T-helper 1 cell treated with Interleukin-12 subunit alpha and Interleukin-12 subunit beta and Interleukin-4 antibody, amounts not matched to agents 30 μg/mL and 1 μg/mL, for 36 hours (primary cell): ENCODE data around the gene PLEKHM2.

Source experiments
- H3K27ac Mint-ChIP-seq: one replicate; pipeline ENCODE4 v1.8.0; 2021; ENCODE audit warnings: mild to moderate bottlenecking, mixed read lengths
- H3K27me3 Mint-ChIP-seq: one replicate; pipeline ENCODE4 v1.8.0; 2021; ENCODE audit warnings: low read depth, mixed read lengths
- H3K36me3 Mint-ChIP-seq: one replicate; pipeline ENCODE4 v1.8.0; 2021; ENCODE audit warnings: low read depth, mixed read lengths
- H3K4me1 Mint-ChIP-seq: one replicate; pipeline ENCODE4 v1.8.0; 2021; ENCODE audit warnings: low read depth, mixed read lengths
- H3K4me3 Mint-ChIP-seq: one replicate; pipeline ENCODE4 v1.8.0; 2021; ENCODE audit warnings: mild to moderate bottlenecking, moderate library complexity, mixed read lengths
- H3K9me3 Mint-ChIP-seq: one replicate; pipeline ENCODE4 v1.8.0; 2021; ENCODE audit warnings: mixed read lengths

Gene PLEKHM2

DNA sequence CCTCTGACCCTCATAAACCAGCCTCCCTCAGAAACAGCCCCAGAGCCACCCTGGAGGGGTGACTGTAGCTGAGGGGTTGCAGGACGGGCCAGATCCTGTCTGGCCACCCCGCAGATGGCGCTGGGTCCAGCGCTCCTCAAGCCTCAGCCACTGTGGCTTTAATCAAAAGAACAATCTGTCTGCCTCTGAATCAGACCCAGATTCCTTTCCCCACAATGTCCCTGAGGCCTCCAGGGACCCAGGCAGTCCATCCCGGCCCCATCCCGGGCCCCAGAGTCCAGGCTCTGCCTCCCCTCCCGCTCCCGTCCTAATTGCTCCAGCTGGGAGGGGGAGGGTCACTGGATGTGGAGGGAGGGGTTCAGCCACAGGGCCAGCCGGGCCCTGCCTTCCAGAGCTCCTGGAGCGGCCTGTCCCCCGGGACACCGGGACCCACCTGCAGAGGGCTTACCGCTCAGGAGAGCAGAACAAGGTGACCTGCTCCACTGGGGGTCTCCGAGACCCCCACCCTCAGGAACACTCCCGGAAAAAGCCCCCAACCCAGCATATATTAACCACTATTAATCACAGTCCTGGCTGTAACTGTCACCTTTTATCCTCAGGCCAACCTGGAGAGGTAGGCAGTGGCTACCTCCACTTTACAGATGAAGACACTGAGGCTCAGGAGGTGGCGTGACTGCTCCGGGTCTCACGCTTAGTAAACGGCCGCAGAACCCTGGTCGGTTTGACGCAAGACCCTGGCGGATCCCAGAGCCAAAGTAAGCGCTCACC lies 73.6 kb downstream of the PLEKHM2 start:
- Mint-ChIP-seq H3K27ac (no peak overlapping the region), H3K36me3 (no peaks in the 10 kb centered on the region), H3K27me3 (peaks cover 64% of the 10 kb centered on the region), H3K4me1 (peaks cover 8% of the 10 kb centered on the region), H3K4me3 (peak overlapping the region; percentile 21), H3K9me3 (no peaks in the 10 kb centered on the region)

DNA sequence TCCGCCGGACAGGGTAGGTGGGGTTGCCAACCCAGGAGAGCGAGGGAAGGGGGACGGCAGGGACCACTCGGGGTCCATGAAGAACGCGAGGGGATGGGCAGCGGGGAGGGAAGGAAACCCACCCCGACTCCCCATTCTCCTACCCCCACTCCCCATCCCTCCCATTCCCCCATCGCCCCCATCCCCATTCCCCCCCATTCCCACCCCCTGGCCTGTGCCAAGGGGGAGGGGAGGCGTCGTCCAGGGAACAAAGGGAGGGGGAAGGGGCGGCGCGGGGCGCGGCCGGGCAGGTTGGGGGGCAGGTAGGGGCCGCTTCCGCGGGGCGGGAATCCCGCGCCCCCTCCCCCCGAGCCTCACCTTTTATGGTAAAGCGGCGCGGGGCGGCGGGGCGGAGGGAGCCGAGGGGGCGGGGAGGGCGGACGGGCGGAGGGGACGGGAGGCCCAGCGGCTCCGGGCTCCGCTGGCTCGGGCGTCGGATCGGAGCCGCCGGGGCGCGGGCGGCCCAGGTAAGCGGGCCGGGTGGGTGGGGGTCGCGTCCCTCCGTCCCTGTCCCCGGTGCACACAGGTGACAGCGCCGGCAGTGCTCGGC lies 74.3 kb downstream of the PLEKHM2 start, which contains the start of gene FBLIM1:
FBLIM1 (plus strand) TSS at position 453 of the 589 bp plus-strand sequence. CDS start 6,189 bp downstream, outside the sequence.
- Mint-ChIP-seq H3K9me3 (no peaks in the 10 kb centered on the region), H3K36me3 (no peaks in the 10 kb centered on the region), H3K27ac (no peak within 1 kb of the TSS), H3K4me3 (peak within 1 kb of the TSS; percentile 21), H3K4me1 (peaks cover 8% of the 10 kb centered on the region), H3K27me3 (peaks cover 66% of the 10 kb centered on the region)

DNA sequence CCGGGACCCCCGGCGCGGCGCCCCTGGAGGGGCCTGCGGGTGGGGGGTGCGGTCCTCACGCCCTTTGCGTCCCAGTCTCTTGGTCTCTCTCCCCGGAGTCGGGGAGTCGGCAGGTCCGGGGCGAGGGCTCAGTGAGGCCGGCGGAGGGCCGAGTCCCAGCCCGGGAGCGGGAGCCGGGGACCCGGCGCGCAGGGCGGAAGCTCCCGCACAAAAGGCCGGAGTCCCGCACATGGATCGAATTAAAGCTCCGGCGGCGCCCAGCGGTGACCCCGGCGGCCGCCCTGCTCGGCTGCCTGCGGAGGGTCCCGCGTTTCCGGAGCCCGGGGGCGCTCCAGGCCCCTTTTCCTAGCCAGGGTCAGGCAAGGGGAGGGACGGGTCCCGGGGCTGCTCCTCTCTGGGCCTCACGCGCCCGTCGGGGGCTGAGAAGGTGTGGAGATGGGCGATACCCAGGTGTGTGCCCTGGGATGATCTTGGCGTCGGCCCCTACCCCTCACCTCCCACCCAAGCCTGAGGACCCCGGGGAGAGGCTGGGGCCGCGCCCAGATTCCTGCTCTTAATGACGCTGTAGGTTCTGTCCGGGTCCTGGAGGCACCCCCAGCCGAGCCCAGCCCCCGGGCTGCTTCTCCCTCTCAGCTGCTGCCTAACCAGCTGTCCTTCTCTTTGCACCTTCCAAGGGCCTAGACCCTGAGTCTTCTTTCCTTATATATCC lies 75.0 kb downstream of the PLEKHM2 start:
- Mint-ChIP-seq H3K9me3 (no peaks in the 10 kb centered on the region), H3K4me3 (no peak overlapping the region)

DNA sequence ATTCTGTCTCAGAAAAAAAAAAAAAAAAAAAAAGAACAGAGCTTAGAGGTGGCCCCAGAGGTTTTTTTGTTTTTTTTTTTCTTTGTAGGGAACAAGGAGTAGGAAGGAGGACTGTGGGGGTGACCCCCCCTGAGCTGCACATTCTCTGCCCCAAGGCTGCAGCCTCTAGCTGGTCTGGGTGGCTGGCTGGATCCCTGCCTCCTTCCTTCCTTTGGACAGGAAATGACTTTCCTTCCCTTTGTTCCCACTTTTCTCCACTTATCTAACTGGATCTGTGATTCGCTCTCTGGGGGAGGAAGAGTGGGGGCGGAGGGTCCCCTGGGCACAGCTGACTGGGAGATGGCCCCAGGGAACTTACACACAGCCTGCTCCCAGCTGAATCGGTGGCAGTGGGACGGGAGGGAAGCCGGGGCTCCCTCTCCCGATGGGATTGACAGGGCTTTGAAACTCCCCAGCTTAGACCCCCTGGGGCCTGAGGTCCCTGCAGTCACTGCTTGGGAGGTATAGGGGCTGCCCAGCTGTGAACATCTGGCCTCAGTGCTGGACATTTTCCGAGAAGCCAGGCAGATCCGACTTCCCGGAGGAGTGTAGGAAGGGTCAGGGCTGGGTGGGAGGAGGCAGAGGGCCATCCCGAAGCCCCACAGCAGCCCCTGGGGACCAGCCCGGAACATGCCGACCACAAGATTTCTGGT lies 76.5 kb downstream of the PLEKHM2 start:
- no peak overlapping the region for H3K4me3 Mint-ChIP-seq
- no peak overlapping the region for H3K27ac Mint-ChIP-seq
- H3K9me3 Mint-ChIP-seq, result no peaks in the 10 kb centered on the region
- no peaks in the 10 kb centered on the region for H3K36me3 Mint-ChIP-seq
- peaks cover 63% of the 10 kb centered on the region for H3K27me3 Mint-ChIP-seq
- peaks cover 8% of the 10 kb centered on the region for H3K4me1 Mint-ChIP-seq

More for the DNA sequence above, 75.0 kb downstream of the PLEKHM2 start:
- no peak overlapping the region for H3K27ac Mint-ChIP-seq
- peaks cover 8% of the 10 kb centered on the region for H3K4me1 Mint-ChIP-seq
- H3K27me3 Mint-ChIP-seq, result peaks cover 67% of the 10 kb centered on the region
- no peaks in the 10 kb centered on the region for H3K36me3 Mint-ChIP-seq

DNA sequence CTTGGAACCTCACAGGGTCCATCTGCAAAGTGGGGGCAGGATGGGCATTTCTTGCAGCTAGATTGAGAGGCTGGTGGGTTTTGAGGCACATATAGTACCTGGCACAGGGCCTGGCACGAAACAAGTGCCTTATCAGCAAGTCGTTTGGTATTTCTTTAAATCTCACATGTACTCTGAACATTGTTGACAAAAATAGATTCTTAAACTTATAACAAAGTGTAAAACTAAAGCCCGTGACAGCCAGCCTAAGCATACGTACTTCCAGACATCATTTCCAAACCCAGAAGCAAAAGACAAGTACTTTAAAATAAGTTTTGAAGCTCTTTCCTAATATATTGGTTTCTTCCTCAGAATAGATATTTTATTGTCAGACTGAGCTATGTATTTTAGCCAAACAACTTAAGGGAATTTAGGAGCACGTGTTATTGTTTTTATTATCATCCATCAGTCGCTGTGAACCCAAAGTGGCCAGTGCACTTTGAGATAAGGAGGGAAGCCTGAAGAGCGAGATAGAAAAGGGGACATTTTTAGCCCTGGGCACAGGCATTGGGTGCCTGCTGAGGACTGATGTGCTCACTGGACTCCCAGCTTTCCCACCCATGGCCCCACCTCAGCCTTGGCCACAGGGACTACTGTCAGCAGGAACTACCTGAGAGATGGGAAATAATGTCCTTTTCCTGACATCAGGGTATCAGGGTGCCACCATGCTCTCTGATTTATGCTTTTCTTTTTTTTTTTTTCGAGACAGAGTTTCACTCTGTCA lies 77.4 kb downstream of the PLEKHM2 start:
- H3K27ac Mint-ChIP-seq, result no peak overlapping the region
- H3K36me3 Mint-ChIP-seq, result no peaks in the 10 kb centered on the region
- peaks cover 3% of the 10 kb centered on the region for H3K4me1 Mint-ChIP-seq
- peaks cover 54% of the 10 kb centered on the region for H3K27me3 Mint-ChIP-seq
- H3K4me3 Mint-ChIP-seq, result no peak overlapping the region
- no peaks in the 10 kb centered on the region for H3K9me3 Mint-ChIP-seq

DNA sequence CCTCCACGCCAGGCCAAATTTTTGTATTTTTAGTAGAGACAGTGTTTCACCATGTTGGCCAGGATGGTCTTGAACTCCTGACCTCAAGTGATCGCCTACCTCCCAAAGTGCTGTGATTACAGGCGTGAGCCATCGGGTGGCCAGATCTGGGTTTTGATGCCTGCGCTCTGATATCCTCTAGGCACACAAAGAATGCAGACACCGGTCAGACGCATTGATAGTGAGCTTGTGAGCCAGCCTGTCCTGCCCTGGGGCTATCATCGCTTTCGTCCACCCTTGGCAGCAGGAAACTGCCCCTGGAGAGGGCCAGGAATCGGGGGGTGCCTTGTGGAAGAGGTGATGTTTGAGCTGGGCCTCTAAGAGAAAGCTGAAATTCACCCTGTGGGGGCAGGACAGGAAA lies 78.4 kb downstream of the PLEKHM2 start:
- Mint-ChIP-seq H3K4me3 (no peak overlapping the region), H3K27ac (no peak overlapping the region), H3K9me3 (no peaks in the 10 kb centered on the region), H3K36me3 (no peaks in the 10 kb centered on the region), H3K4me1 (peaks cover 3% of the 10 kb centered on the region), H3K27me3 (peaks cover 44% of the 10 kb centered on the region)

DNA sequence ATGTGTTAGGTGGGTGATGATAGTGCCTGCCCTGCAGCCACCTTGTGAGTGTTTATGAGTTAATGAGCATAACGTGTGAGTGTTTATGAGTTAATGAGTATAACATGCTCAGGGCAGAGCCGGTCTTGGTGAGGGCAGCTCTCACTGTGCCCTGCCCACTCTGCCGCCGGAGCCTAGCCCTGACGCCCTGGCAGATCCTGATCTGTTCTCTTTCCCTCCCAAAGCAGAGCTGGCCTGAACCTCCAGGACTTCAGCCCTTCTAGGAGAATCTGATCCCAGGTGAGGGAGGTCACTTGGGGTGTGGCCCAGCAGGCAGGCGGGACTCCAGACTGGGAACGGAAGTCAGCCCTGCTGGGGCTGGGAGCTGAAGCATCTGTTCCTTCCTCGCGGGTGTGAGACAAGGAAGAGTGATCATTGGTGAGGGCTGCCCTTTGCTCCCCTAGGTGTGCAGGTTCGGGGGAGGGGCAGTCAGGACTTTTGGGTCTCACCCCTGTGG lies 80.2 kb downstream of the PLEKHM2 start:
- Mint-ChIP-seq H3K36me3 (no peaks in the 10 kb centered on the region), H3K9me3 (no peaks in the 10 kb centered on the region), H3K4me3 (no peak overlapping the region), H3K27me3 (peaks cover 40% of the 10 kb centered on the region), H3K27ac (no peak overlapping the region), H3K4me1 (no peaks in the 10 kb centered on the region)

DNA sequence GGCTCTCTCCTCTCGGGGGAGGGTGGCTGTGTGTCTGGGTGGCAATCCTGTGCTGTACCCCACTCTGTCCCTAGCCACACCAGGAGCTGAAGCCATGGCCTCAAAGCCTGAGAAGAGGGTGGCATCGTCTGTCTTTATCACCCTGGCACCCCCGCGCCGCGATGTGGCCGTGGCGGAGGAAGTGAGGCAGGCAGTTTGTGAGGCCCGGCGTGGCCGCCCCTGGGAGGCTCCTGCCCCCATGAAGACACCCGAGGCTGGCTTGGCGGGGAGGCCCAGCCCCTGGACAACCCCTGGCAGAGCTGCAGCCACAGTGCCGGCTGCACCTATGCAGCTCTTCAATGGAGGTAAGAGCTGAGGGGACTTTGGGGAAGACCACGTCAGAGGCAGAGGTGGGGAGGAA lies 80.8 kb downstream of the PLEKHM2 start:
- Mint-ChIP-seq H3K27ac (no peak overlapping the region), H3K27me3 (peaks cover 34% of the 10 kb centered on the region), H3K9me3 (no peaks in the 10 kb centered on the region), H3K4me3 (no peak overlapping the region), H3K4me1 (no peaks in the 10 kb centered on the region), H3K36me3 (no peaks in the 10 kb centered on the region)

DNA sequence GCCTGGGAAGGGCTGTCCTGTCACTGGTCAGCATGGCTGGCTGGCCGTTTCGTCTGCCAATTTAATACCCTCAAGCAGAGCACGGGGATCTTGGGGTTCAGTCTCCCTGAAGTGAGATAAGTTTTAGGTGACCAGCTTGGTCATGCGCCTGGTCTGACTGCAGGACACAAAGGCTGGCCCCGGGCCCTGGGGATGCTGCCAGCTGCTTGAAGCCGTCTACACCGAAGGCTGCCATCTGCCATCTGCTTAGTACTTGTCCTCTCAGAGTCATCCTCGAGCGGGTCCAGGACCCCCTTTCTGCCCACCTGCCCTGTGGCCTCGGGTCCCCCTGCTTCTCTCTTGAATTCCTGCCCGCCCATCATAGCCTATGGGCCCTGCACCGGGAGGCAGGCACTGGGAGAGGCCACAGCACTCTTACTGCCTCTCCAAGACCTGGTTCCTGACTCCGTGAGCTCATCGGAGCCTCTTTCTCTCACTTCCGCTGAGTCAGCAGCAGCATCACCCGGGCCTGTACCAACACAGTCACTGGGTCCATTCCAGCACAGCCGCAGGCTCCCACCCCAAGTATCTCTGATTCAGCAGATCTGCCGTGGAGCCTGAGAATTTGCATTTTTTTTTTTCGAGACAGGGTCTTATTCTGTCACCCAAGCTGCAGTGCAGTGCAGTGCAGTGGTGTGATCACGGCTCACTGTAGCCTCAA lies 81.5 kb downstream of the PLEKHM2 start:
- Mint-ChIP-seq H3K27me3 (peaks cover 27% of the 10 kb centered on the region), H3K4me1 (no peaks in the 10 kb centered on the region), H3K27ac (no peak overlapping the region), H3K4me3 (no peak overlapping the region), H3K36me3 (no peaks in the 10 kb centered on the region), H3K9me3 (no peaks in the 10 kb centered on the region)

DNA sequence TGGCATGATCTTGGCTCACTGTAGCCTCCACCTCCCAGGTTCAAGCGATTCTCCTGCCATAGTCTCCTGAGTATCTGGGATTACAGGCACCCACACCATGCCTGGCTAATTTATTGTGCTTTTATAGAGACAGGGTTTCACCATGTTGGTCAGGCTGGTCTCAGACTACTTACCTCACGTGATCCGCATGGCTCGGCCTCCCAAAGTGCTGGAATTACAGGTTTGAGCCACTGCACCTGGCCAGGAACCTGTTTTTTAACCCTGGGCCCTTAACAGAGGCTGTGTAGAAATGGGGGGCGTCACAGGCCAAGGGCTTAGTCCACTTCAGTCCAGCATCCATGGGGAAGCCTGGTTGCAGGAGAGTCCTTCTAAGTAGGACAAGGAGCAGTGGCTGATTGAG lies 83.8 kb downstream of the PLEKHM2 start:
- no peak overlapping the region for H3K4me3 Mint-ChIP-seq
- no peak overlapping the region for H3K27ac Mint-ChIP-seq
- no peaks in the 10 kb centered on the region for H3K4me1 Mint-ChIP-seq
- peaks cover 8% of the 10 kb centered on the region for H3K27me3 Mint-ChIP-seq
- no peaks in the 10 kb centered on the region for H3K9me3 Mint-ChIP-seq
- H3K36me3 Mint-ChIP-seq, result no peaks in the 10 kb centered on the region

DNA sequence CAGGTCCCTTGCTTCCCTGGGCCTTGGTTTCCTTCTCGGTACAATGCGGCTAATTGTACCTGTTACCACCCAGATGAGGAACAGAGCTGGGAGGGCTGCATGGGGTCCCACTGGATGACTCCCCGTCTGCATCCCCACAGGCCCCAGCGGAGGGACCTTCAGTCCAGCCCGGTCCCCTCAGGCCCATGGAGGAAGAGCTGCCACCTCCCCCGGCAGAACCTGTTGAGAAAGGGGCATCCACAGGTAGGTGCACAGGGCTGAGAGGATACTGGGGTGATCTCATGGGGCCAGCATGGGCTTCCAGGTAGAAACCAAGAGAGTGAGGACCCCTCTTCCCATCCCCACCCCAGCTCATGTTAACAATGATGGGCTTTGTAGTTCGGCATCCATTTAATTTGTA lies 84.3 kb downstream of the PLEKHM2 start:
- Mint-ChIP-seq H3K27ac (no peak overlapping the region), H3K4me3 (no peak overlapping the region), H3K27me3 (peaks cover 8% of the 10 kb centered on the region), H3K36me3 (no peaks in the 10 kb centered on the region), H3K4me1 (no peaks in the 10 kb centered on the region), H3K9me3 (no peaks in the 10 kb centered on the region)

DNA sequence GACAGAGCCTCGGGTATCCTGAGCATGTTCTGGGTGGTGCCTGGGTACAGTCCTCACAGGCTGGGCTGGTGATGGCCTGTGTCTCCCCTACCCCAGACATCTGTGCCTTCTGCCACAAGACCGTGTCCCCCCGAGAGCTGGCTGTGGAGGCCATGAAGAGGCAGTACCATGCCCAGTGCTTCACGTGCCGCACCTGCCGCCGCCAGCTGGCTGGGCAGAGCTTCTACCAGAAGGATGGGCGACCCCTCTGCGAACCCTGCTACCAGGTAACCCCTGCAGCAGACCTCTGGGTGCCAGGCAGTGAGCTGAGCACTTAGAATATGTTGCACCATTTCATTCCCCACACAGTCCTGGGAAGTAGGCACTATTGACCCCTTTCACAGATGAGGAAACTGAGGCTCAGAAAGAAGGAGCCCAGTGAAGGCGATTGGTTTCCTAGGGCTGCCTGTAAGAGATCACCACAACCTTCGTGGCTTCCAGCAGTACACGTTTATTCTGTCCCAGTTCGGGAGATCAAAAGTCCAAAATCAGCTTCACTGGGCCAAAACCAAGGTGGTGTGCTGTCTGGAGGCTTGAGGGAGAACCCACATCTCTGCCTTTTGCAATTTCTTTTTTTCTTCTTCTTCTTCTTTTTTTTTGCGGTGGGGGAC lies 86.3 kb downstream of the PLEKHM2 start:
- Mint-ChIP-seq H3K27ac (no peak overlapping the region), H3K27me3 (peaks cover 3% of the 10 kb centered on the region), H3K4me3 (no peak overlapping the region), H3K9me3 (no peaks in the 10 kb centered on the region), H3K4me1 (no peaks in the 10 kb centered on the region), H3K36me3 (no peaks in the 10 kb centered on the region)
